ENCODE measurements around the gene FBLN2.

The FBLN2 gene

DNA sequence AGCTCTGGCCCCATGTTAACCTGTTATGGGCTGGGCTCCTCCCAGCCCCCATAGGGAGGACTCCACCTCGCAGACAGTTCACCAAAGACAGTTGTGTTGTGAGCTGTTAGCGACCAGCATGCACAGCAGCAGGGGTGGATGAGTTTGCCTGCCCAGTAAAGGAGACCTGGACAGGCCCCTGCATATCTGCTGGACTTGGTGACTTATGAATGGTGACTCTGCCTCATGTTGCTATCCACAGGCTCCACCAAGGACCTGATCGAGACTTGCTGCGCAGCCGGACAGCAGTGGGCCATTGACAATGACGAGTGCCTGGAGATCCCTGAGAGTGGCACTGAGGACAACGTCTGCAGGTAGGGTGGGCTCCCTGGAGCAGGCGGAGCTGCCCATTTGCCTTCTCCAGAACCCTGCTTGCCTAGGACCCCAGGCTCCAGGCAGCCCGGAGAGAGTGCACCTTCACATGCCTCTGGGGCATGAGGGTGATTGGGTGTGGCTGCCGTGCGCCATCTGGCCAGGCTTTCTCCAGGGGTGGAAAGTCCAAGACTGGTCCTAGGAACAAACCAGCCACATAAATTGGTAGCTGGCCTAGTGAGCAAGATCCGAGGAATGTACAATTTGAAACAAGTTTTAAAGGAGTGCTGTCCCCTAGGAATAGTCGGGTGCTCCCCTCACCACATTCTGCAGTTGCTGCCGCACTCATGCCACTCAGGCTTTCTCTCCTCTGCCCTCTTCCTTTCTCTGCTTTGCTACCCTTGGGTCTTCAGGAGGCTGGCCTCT is 59.1 kb downstream of the FBLN2 start:
- Mint-ChIP-seq H3K9me3 (peaks cover 3% of the 10 kb centered on the region), H3K4me1 (no peaks in the 10 kb centered on the region), H3K36me3 (peaks cover 2% of the 10 kb centered on the region), H3K27ac (no peak overlapping the region), H3K4me3 (no peak overlapping the region), H3K27me3 (peaks cover 21% of the 10 kb centered on the region)
- ATAC-seq (ENCODE audit: low read depth) (no peak), DNase-seq (ENCODE audit: low spot score in 2 of 2) (no peak)

DNA sequence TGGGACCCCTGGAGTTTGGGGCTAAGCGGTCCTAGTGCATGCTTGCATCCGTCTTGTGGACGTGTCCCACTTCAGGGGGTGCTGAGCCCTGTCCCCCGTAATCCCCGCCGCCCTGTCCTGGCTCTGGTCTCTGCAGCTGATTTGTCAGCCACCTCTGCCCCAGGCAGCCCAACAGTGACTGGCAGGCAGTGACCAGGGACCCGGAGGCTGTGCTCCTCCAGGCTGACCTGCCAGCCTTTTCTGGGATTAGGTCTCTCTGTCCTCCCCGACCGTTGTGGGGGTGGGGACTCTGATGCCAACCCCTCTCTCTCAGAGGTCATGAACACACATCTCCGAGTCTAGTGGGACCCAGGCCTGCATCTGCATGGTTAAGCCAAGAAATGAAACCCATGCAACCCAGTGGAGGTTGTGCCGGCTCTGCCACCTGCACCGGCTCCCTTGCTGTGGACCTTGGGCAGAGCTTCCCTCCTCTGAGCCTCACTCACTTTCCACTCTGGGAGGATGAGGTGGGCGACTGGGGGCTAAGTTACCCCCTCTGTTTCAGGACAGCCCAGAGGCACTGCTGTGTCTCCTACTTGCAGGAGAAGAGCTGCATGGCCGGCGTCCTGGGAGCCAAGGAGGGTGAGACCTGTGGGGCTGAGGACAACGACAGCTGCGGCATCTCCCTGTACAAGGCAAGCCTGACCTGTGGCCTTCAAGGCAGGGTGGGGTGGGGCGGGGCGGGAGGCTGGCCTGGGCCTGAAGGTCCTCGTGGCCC is 60.2 kb downstream of the FBLN2 start:
- H3K4me1 Mint-ChIP-seq, result no peaks in the 10 kb centered on the region
- H3K9me3 Mint-ChIP-seq, result peaks cover 3% of the 10 kb centered on the region
- ATAC-seq (ENCODE audit: low read depth) (no peak), DNase-seq (ENCODE audit: low spot score in 2 of 2) (no peak)
- peaks cover 21% of the 10 kb centered on the region for H3K27me3 Mint-ChIP-seq
- H3K4me3 Mint-ChIP-seq, result no peak overlapping the region
- peaks cover 2% of the 10 kb centered on the region for H3K36me3 Mint-ChIP-seq
- no peak overlapping the region for H3K27ac Mint-ChIP-seq

DNA sequence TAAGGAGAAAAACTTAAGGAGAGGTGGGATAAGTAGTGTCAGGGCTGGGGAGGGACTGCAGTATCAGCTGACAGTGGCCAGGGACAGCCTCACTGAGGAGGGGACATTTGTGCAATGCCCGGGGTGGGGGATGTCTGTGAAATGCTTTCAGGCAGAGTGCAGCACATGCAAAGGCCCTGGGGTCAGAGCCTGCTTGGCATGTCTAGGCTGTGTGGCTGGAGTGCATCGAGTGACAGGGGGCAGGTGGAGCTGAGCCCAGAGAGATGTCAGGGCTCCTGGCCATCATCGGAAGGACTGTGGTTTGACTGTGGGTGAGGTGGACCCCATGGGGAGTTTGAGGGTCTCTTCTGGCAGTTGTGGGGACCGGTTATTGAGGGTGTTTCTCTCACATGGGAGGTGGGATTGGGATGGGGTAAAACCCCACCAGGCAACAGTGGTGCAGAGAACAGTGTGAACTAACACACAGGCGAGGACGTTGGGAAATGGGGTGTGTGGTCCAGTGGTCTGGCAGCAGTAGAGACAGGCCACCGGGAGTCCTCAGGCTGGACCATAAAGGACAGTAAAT is 61.2 kb downstream of the FBLN2 start:
- ATAC-seq (ENCODE audit: low read depth), result no peak
- Mint-ChIP-seq H3K27me3 (peaks cover 28% of the 10 kb centered on the region), H3K4me1 (peaks cover 5% of the 10 kb centered on the region), H3K27ac (no peak overlapping the region), H3K36me3 (peaks cover 11% of the 10 kb centered on the region), H3K4me3 (no peak overlapping the region), H3K9me3 (peaks cover 9% of the 10 kb centered on the region)
- no peak for DNase-seq (ENCODE audit: low spot score in 2 of 2)

DNA sequence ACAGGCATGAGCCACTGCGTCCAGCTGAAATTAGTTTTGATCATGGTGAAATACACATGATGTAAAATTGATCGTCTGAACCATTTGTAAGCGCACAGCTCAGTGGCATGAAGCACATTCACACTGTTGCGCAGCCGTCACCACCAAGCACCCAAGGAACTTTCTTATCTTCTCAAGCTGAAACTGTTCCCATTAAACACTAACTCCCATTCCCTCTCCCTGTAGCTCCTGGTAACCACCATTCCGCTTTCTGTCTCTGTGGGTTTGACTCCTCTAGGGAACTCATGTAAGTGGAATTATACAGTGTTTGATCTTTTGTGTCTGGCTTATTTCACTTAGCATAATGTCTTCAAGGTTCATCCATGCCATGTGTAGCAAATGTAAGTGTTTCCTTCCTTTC is 62.3 kb downstream of the FBLN2 start:
- Mint-ChIP-seq H3K4me1 (peaks cover 5% of the 10 kb centered on the region), H3K27me3 (peaks cover 23% of the 10 kb centered on the region), H3K27ac (no peak overlapping the region), H3K9me3 (peaks cover 9% of the 10 kb centered on the region), H3K36me3 (peaks cover 11% of the 10 kb centered on the region), H3K4me3 (no peak overlapping the region)
- DNase-seq (ENCODE audit: low spot score in 2 of 2) (no peak), ATAC-seq (ENCODE audit: low read depth) (no peak)

DNA sequence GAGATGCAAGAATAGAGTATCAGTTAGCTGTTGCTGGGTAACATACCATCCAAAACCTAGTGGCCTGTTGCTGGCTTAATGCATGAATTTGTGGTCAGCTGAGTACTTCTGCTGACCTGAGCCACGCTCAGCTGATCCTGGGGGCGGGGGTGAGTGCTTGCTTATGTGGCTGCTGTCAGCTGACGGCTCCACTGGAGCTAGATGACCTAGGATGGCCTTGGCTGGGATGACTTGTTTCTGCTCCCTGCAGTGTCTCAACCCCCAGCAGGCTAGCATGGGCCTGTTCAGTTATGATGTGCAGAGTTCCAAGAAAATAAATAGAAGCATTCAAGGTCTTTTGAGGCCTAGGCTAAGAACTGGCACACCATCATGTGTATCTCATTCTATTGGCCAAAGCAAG is 63.9 kb downstream of the FBLN2 start:
- peaks cover 11% of the 10 kb centered on the region for H3K9me3 Mint-ChIP-seq
- H3K4me3 Mint-ChIP-seq, result no peak overlapping the region
- DNase-seq (ENCODE audit: low spot score in 2 of 2), result no peak
- peaks cover 5% of the 10 kb centered on the region for H3K4me1 Mint-ChIP-seq
- peaks cover 15% of the 10 kb centered on the region for H3K36me3 Mint-ChIP-seq
- H3K27ac Mint-ChIP-seq, result no peak overlapping the region
- ATAC-seq (ENCODE audit: low read depth), result no peak
- H3K27me3 Mint-ChIP-seq, result peaks cover 23% of the 10 kb centered on the region

DNA sequence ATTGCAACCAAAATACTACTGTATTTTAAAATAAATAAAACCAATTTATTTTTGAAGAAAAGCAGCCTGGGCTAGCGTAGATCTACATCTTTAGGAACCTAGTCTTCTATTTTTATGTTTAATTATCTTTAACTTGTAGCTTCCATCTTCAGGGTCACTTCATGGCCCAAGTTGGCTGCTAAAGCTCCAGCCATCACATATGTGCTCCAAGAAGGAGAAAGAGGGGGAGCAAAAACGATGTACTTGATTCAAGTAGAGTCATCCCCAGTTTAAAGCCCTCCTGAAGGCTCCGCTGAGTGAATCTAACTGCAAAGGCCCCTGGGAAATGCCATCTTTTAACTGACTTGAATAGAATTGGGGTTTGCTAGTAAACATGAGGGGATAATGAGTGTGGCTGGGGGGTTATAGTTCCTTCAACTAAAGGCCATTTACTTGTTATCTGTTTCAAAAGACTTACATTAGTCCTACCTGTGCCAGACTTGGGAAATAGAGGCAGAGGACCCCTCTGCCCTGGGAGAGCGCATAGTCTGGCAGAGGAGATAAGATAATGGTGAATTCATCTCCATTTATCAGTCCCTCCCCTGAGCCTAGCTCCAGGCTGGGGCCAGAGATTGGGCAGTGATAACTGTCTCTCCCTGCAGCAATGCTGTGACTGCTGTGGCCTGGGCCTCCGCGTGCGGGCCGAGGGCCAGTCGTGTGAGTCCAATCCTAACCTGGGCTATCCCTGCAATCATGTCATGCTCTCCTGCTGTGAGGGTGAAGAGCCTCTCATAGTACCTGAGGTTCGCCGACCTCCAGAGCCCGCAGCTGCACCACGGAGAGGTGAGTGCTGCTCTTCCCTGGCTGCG is 64.6 kb downstream of the FBLN2 start:
- DNase-seq (ENCODE audit: low spot score in 2 of 2), result no peak
- Mint-ChIP-seq H3K36me3 (peaks cover 15% of the 10 kb centered on the region), H3K4me1 (peaks cover 5% of the 10 kb centered on the region), H3K27ac (no peak overlapping the region), H3K4me3 (no peak overlapping the region), H3K9me3 (peaks cover 11% of the 10 kb centered on the region), H3K27me3 (peaks cover 22% of the 10 kb centered on the region)
- ATAC-seq (ENCODE audit: low read depth), result no peak

DNA sequence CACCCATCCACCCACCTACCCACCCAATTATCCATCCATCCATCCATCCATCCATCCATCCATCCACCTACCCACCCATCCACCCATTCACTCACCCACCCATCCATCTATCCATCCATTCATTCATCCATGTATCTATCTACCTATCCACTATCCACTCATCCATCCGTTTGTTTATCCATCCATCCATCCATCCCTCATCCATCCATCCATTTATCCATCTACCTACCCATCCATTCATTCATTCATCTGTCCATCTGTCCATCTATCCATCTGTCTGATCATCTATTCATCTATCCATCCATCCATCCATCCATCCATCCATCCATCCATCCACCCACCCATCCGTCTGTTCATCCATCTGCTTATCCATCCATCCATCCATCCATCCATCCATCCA is 65.7 kb downstream of the FBLN2 start:
- Mint-ChIP-seq H3K36me3 (peaks cover 17% of the 10 kb centered on the region), H3K27ac (no peak overlapping the region), H3K9me3 (peaks cover 11% of the 10 kb centered on the region), H3K4me3 (no peak overlapping the region), H3K4me1 (peaks cover 5% of the 10 kb centered on the region), H3K27me3 (peaks cover 24% of the 10 kb centered on the region)
- ATAC-seq (ENCODE audit: low read depth) (no peak), DNase-seq (ENCODE audit: low spot score in 2 of 2) (no peak)

DNA sequence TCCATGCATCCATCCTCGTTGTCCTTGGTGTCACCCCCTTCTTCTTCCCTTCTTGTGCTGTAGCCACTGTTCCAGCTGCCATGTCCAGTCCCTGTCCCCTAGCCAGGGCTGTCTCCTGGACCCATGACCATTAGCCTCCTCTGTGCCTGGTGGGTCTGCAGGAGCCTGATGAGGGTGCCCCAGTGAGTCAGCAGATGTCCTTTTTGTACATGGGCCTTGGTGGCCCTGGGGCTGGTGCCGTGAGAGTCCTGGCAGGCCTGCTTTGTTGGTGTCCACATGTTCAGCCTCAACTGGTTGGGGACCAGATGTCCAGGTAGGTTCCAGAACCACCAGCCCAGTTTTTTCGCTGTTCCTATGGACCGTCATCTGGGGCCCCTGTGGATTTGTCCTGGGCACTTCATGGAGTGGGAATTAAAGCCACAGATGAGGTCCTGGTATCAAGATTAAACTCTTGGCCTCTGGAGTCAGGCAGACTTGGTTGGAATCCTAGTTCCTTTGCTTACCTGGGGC is 66.1 kb downstream of the FBLN2 start:
- Mint-ChIP-seq H3K4me1 (peaks cover 5% of the 10 kb centered on the region), H3K27ac (no peak overlapping the region), H3K36me3 (peaks cover 15% of the 10 kb centered on the region), H3K27me3 (peaks cover 19% of the 10 kb centered on the region), H3K9me3 (peaks cover 10% of the 10 kb centered on the region), H3K4me3 (no peak overlapping the region)
- ATAC-seq (ENCODE audit: low read depth) (no peak), DNase-seq (ENCODE audit: low spot score in 2 of 2) (no peak)

DNA sequence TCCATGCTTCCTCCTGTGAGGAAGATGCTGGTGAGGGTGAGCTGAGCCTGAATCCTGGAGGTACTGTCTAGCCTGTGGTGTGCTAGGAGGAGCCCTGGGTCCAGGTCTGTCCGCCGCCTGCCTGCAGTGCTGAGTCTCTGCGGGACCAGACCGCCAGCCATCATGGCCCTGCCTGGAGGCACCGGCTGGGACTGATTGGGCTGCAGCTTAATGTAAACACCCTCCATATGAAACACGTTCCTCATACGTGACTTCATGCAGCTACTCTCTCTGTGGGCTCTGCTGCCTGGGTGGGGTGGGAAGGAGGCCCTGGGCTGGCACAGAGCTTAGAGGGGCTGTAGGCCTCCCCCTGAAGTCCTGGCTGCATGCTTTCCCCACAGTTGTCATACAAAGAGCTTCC is 67.4 kb downstream of the FBLN2 start:
- Mint-ChIP-seq H3K27me3 (peaks cover 13% of the 10 kb centered on the region), H3K9me3 (peaks cover 9% of the 10 kb centered on the region), H3K36me3 (peaks cover 15% of the 10 kb centered on the region), H3K4me3 (no peak overlapping the region), H3K4me1 (peaks cover 5% of the 10 kb centered on the region), H3K27ac (no peak overlapping the region)
- no peak for ATAC-seq (ENCODE audit: low read depth)
- no peak for DNase-seq (ENCODE audit: low spot score in 2 of 2)

DNA sequence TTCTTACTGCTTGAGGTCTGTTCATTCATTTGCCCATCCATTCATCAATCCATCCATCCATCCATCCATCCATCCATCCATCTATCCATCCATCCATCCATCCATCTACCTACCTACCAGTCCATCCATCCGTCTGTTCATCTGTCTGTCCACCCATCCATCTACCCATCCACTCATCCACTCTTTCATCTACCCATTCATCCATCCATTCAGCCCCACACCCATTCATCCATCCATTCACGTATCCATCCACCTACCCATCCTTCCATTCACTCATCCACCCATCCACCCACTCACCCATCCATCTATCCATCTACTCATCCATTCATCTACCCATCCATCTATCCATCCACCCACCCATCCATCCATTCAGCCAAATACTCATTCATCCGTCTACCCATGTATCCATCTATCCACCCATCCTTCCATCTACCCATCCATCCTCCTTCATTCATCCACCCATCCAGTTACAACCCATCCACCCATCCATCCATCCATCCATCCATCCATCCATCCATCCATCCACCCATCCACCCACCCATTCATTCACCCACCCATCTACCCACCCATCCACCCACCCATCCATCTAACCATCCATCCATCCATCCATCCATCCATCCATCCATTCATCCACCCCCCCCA is 68.3 kb downstream of the FBLN2 start:
- Mint-ChIP-seq H3K9me3 (peaks cover 9% of the 10 kb centered on the region), H3K27me3 (peaks cover 9% of the 10 kb centered on the region), H3K4me1 (peaks cover 5% of the 10 kb centered on the region), H3K36me3 (peaks cover 15% of the 10 kb centered on the region), H3K27ac (no peak overlapping the region), H3K4me3 (no peak overlapping the region)
- no peak for ATAC-seq (ENCODE audit: low read depth)
- no peak for DNase-seq (ENCODE audit: low spot score in 2 of 2)

DNA sequence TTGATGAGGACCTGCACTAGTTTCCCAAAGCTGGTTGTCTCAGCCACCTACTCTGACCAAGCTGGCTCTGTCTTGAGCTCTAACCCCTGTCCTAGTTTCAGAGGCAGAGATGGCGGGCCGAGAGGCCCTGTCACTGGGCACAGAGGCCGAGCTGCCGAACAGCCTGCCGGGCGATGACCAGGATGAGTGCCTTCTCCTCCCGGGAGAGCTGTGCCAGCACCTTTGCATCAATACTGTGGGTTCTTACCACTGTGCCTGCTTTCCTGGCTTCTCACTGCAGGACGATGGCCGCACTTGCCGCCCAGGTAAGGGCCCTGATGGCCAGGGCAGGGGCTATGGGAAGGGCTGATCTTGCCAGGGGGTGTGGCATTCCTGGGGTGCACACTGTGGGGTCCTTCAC is 69.1 kb downstream of the FBLN2 start:
- peaks cover 5% of the 10 kb centered on the region for H3K4me1 Mint-ChIP-seq
- H3K4me3 Mint-ChIP-seq, result no peak overlapping the region
- DNase-seq (ENCODE audit: low spot score in 2 of 2) (no peak), ATAC-seq (ENCODE audit: low read depth) (no peak)
- peaks cover 9% of the 10 kb centered on the region for H3K9me3 Mint-ChIP-seq
- peaks cover 15% of the 10 kb centered on the region for H3K36me3 Mint-ChIP-seq
- peaks cover 11% of the 10 kb centered on the region for H3K27me3 Mint-ChIP-seq
- H3K27ac Mint-ChIP-seq, result no peak overlapping the region

DNA sequence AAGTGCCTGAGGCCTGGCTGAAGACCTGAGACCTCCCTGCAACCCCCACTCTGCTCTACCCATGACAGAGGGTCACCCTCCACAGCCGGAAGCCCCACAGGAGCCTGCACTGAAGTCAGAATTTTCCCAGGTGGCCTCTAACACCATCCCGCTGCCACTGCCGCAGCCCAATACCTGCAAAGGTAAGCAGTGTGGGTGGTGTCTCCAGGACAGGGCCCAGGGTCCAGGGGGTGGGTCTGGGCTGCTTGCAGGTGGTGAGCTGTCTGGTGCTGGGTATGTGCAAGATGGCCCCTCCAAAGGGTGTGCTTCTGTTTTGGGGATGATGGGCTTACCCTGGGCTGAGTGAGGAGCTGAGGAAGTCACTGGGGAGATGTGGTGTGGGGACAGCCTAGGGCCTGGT is 69.9 kb downstream of the FBLN2 start:
- H3K4me1 Mint-ChIP-seq, result peaks cover 5% of the 10 kb centered on the region
- peaks cover 9% of the 10 kb centered on the region for H3K9me3 Mint-ChIP-seq
- peaks cover 13% of the 10 kb centered on the region for H3K27me3 Mint-ChIP-seq
- H3K4me3 Mint-ChIP-seq, result no peak overlapping the region
- ATAC-seq (ENCODE audit: low read depth) (no peak), DNase-seq (ENCODE audit: low spot score in 2 of 2) (no peak)
- H3K36me3 Mint-ChIP-seq, result peaks cover 15% of the 10 kb centered on the region
- H3K27ac Mint-ChIP-seq, result no peak overlapping the region

DNA sequence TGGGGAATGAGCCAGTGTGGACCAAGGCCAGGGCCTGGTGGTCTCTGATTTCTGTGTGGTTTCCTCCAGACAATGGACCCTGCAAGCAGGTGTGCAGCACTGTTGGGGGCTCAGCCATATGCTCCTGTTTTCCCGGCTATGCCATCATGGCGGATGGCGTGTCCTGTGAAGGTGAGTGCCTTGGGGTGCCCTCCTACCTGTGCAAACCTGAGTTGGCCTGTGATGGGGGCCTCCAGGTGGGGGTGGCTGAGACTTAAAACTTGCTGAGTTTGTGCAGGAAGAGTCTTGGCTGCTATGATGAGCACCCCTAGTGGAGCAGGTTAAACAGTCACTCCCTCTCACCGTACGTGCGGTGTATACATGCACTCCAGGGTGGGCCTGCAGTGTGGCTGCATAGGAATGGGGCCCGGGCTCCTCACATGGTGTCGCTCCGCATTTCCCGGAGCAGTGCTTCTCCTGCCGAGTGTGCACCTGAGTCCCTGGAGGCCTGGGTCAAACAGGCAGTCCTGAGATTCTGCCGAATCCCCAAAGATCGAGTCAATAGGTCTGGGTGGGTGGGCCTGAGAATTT is 70.8 kb downstream of the FBLN2 start:
- peaks cover 9% of the 10 kb centered on the region for H3K36me3 Mint-ChIP-seq
- H3K9me3 Mint-ChIP-seq, result peaks cover 4% of the 10 kb centered on the region
- no peak for DNase-seq (ENCODE audit: low spot score in 2 of 2)
- peaks cover 8% of the 10 kb centered on the region for H3K27me3 Mint-ChIP-seq
- H3K27ac Mint-ChIP-seq, result no peak overlapping the region
- ATAC-seq (ENCODE audit: low read depth), result no peak
- no peak overlapping the region for H3K4me3 Mint-ChIP-seq
- H3K4me1 Mint-ChIP-seq, result peaks cover 3% of the 10 kb centered on the region
